Measurements from ENCODE around the gene SHISAL1. TPM values are rescaled to one million over a fixed set of nuclear protein-coding genes. Genes with fewer than 3 reads are reported as not detected.

The SHISAL1 gene
- total and polyA plus RNA-seq, 10 of the 15 experiments (the other 5 are each of a cell fraction or from before 2014, with no cell fraction given) = not detected

- TF ChIP-seq ZBTB40 (IDR thresholded peaks at IDR 0.05; ENCODE audit: borderline replicate concordance) (no peak), EGR1 (IDR thresholded peaks at IDR 0.05; ENCODE audit: borderline replicate concordance in 1 of 2, low read depth in 2 of 2, low read length in 2 of 2) (no peak), TBL1XR1 (IDR thresholded peaks at IDR 0.05; ENCODE audit: low read depth, low read length) (no peak), SP1 (IDR thresholded peaks at IDR 0.05; ENCODE audit: low read depth, low read length) (no peak)
These were observed 37.1 kb downstream of the SHISAL1 start (continued) for GRCh38 chr22:44275631-44275995.

- Histone ChIP-seq H3K36me3 (ENCODE audit: control insufficient read depth in 2 of 2, insufficient read depth in 2 of 2, low read length in 1 of 2) (no peaks in the 10 kb centered on the region), H2AFZ (ENCODE audit: control insufficient read depth, low read depth, low read length) (no peak overlapping the region), H3K27ac (ENCODE audit: control insufficient read depth, insufficient read depth) (no peak overlapping the region), H4K20me1 (ENCODE audit: control insufficient read depth, insufficient read depth) (no peaks in the 10 kb centered on the region), H3K4me1 (ENCODE audit: control insufficient read depth, insufficient read depth, low read length) (no peaks in the 10 kb centered on the region), H3K27me3 (replicated peaks in 1 of 2; ENCODE audit: control insufficient read depth in 2 of 2, insufficient read depth in 2 of 2, low read length in 1 of 2) (peaks cover 0 to 1% of the 10 kb centered on the region in 2 experiments; a peak in 2 of 4 replicates), H3K9me3 (replicated peaks; ENCODE audit: control insufficient read depth, insufficient read depth, low read length) (no peaks in the 10 kb centered on the region), H3K79me2 (ENCODE audit: control insufficient read depth, insufficient read depth, low read length) (no peaks in the 10 kb centered on the region), H3K4me2 (ENCODE audit: control insufficient read depth, insufficient read depth) (no peak overlapping the region), H3K4me3 (no peak overlapping the region), H3K9ac (ENCODE audit: control insufficient read depth, insufficient read depth, low read length) (no peak overlapping the region)
- RAD21 ChIA-PET (ENCODE audit: unreplicated experiment) = no interaction called here
- SMC1A ChIA-PET (ENCODE audit: uncharacterized antibody, unreplicated experiment) = no interaction called here
- CTCF ChIA-PET = no interaction called here
- no peak for DNase-seq (ENCODE audit: low read depth, low spot score)
- POLR2A ChIA-PET = no interaction called here
- BruUV-seq (replicated peaks) = no TSS peak
- in situ Hi-C loops (cut with MboI) (no loop called here), intact Hi-C loops (cut with micrococcal nuclease; ENCODE audit: unreplicated experiment) (no loop called here)
- FAIRE-seq = no peak
- 51% methylated on average over 22 of the region's 22 CpGs for WGBS (ENCODE audit: insufficient coverage, insufficient replicate concordance, low lambda C conversion rate, missing lambda C conversion rate)
- no peak for ATAC-seq
- TF ChIP-seq SRF (IDR thresholded peaks at IDR 0.05; ENCODE audit: low read depth in 2 of 2, low read length in 2 of 2) (no peak), SIN3A (IDR thresholded peaks at IDR 0.05; ENCODE audit: low read depth, low read length) (no peak), CHD1 (IDR thresholded peaks at IDR 0.05; ENCODE audit: low read depth, low read length) (no peak), NFYA (IDR thresholded peaks at IDR 0.05; ENCODE audit: borderline replicate concordance, low read depth, low read length) (no peak), NKRF (conservative IDR thresholded peaks at IDR 0.05) (no peak), RELB (IDR thresholded peaks at IDR 0.05; ENCODE audit: low read depth) (no peak), SPI1 (IDR thresholded peaks at IDR 0.05; ENCODE audit: borderline replicate concordance, insufficient read depth, low read depth, low read length) (no peak), ESRRA (IDR thresholded peaks at IDR 0.05; ENCODE audit: low read length) (no peak), CBFB (IDR thresholded peaks at IDR 0.05; ENCODE audit: low read depth) (no peak), NBN (IDR thresholded peaks at IDR 0.05) (no peak), NR2F1 (conservative IDR thresholded peaks at IDR 0.05) (no peak), CHD4 (IDR thresholded peaks at IDR 0.05) (no peak), ZNF24 (IDR thresholded peaks at IDR 0.05) (no peak)
These were observed 37.7 kb downstream of the SHISAL1 start for GRCh38 chr22:44274918-44275630.

All from GM12878 (cell line).